Measurements from ENCODE around the gene NSUN7.

The NSUN7 gene

GRCh38 chr4:40822420-40823166, 72.8 kb downstream of the NSUN7 start:
- no peak for DNase-seq

GRCh38 chr4:40825014-40825838, 75.5 kb downstream of the NSUN7 start:
- no peak for DNase-seq

DNA sequence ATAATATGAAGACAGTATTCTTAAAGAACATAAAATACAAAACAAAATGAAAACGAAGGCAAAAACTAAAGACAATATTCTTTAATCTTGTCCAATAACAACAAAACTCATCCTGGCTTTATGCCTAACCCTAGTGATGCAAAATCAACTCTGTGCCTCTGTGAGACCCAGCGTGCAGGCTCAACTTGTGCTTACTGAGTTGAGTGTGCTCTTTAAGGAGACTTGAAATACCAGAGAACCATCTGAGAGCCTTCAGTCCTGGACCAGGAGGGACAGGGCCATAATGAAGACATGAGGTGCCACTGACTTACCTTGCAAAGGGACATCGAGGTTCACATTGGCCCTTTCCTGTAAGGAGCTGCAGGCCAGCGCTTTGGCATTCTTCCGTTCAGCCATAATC, 77.1 kb downstream of the NSUN7 start:
- DNase-seq, result no peak

- no peak for DNase-seq
These were observed 78.0 kb downstream of the NSUN7 start for GRCh38 chr4:40827758-40828157.

GRCh38 chr4:40828661-40829060, 78.9 kb downstream of the NSUN7 start:
- DNase-seq, result no peak

- no peak for DNase-seq
These were observed 79.8 kb downstream of the NSUN7 start for GRCh38 chr4:40829586-40829985.

DNA sequence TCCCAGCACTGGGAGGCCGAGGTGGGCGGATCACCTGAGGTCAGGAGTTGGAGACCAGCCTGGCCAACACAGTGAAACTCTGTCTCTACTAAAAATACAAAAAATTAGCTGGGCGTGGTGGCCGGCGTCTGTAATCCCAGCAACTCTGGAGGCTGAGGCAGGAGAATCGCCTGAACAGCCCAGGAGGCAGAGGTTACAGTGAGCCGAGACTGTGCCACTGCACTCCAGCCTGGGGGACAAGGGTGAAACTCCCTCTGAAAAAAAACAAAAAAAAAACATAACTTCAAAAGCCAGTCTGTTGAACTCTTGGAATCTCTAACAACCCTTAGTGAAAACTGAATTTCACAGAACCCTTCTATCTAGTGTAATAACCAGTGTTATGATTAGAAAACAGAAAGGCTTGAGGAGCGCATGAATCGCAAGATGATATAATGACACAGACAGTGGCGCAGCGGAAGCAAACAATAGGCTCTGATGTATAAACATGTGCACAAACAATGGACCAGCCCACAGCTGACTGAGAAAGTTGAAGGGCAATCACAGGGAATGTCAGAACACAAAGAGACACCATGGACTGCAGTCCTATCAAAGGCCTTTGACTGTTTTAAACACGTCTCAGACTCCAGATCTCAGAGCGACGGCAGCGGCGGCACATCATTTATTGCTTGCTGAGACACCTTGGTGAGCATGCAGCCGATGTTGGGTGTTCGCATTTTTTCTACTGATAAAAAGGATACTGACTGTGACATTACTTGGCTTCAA, 81.6 kb downstream of the NSUN7 start:
- no peak for DNase-seq

- no peak for DNase-seq
These were observed 82.4 kb downstream of the NSUN7 start for GRCh38 chr4:40832175-40832574.

DNA sequence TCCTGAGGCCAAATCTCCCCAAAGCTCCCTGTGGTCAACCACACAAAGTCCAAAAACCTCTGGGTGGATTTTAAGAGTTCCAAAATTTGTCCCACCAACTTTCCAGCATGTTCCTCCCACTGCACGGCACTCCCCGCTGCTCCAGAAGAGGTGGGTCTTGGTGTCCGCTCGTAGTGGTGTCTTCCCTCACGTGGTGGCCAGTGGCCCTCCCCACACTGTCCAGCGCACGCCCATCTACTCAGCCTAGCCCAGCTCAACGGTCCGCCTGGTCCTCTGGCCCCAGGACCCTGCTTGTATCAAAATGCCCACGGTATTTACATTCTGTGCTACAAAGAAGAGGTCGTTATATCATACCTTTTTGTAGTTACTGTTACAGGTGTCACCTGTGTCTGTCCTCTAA, 83.5 kb downstream of the NSUN7 start:
- no peak for DNase-seq

- DNase-seq, result no peak
These were observed 87.5 kb downstream of the NSUN7 start for GRCh38 chr4:40837094-40837870.

DNA sequence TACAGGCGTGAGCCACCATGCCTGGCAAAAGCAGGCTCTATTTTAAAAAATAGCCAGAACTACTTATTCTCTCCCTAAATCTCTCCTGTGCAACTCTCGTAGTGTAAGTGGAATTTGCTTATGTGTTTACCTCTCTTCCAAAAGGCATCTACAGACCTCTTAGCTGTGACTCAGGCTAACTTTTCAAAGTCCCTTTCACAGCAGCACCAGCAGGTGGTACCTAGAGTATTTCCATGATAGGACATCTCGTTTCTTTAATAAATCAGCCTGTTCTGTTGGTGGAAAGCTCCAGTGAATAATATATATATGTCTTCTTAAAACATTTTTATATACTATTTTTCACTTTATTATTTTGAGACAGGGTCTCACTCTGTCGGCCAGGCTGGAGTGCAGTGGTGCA, 89.0 kb downstream of the NSUN7 start:
- DNase-seq, result no peak

DNA sequence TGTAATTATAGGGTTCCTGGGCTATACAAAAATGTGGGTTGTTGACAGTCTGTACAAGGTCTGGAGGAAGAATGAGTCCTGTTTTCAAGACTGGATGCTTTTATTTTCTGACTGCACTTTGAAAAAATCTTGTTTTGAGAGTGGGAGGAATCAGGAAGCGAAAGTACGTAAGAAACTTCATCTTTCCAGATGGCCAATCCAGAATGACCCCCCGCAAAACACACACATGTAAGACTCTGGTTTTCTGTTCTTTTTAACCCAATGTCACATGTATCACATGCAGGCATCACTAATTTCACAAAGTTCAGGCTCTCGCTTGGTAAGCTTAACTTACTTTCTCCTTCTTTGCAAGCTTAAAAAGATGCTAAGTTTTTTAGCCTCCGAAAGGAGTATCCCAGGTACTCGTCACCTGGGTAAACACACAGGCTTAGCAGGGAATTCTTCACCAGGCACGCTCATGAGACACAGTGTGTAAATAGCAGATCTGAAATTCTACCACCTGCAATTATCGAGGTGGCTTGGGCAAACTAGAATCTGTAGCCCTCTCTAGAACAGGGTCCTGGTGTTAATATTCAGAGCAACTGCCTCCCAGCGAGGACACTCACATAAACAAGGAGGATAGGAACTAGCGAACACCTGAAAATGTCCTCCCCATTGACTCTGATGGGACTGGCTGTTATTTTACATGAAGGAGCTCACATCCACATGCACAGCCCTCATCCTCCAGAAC, 90.7 kb downstream of the NSUN7 start:
- no peak for DNase-seq

DNA sequence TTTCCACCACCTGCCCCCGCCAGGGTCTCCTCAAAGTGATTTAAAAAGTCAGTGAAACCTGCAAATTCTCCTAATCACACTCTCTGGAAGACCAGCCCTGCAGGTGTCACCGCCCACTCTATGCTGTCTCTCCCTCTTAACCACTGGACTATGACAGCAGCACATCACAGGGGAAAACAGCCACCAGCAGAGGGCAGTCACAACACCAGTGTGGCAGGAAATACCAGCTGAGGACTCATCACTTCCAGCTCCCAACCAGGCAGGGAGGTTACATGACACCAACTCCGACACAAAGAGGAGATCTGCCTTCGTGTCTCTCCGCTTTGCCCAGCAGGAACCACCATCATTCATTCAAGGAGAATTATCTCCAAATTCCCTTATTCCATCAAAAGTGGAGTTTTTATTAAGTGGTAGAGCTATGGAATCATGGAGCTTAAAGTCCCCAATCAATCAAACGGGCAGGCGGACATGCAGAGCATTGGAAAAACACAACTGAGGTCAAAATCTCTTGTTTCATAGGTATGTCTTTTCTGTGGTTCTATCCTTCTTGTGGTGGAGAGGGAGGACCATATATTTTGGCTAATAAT, 91.3 kb downstream of the NSUN7 start:
- DNase-seq, result peak; percentile 76

DNA sequence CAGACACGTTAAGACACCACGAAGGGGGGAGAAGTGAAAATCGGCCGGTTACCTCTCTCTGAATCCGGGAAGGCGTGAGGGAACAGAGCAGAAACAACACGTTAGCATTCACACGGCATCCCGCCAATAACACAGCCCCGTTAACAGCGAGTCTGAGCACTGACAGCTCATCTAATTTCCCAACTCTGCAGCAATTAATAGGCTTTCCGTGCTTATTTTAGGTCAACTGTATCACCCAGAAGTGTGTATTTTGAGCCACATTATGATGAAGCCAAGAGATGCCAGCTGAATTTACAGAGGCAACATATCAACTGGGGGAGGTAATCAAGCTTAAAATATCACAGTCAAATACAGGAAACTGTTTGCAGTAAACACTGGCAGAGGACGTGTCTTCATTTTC, 92.6 kb downstream of the NSUN7 start:
- no peak for DNase-seq

DNA sequence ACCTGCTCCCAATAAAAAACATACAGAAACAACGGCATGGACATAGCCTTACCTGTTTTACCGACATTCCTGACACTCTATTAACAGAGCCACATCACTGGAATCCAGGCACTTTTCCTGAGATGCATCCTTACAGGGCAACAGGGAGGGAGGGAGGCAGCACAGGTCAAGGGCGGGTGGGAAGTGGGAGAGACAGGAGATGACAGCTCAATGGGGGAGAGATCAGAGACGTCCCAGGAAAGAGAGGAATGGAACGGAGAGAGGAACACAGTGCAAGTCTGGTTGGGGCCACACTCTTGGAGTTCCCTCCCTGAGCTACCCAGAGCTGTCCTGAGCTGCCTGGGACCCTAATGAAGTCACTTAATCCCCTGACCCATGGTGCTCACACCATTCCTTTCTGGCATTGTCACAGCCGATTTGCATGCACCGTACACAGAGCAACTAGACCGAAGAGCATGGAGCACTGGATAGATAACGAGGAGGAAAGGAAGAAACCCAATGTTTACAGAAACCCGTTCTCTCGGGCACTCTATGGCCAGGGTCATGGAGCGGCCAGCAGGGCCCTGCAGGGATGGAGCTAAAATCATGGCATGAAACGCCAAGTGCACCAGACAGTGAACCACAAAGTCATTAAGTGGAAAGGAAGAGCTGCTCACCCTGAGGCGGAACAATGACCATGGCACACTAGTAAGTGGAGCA, 93.1 kb downstream of the NSUN7 start:
- DNase-seq, result no peak

GRCh38 chr4:40843696-40844095, 93.9 kb downstream of the NSUN7 start:
- DNase-seq, result no peak

- DNase-seq, result no peak
These were observed 94.5 kb downstream of the NSUN7 start for GRCh38 chr4:40844261-40844660.

DNA sequence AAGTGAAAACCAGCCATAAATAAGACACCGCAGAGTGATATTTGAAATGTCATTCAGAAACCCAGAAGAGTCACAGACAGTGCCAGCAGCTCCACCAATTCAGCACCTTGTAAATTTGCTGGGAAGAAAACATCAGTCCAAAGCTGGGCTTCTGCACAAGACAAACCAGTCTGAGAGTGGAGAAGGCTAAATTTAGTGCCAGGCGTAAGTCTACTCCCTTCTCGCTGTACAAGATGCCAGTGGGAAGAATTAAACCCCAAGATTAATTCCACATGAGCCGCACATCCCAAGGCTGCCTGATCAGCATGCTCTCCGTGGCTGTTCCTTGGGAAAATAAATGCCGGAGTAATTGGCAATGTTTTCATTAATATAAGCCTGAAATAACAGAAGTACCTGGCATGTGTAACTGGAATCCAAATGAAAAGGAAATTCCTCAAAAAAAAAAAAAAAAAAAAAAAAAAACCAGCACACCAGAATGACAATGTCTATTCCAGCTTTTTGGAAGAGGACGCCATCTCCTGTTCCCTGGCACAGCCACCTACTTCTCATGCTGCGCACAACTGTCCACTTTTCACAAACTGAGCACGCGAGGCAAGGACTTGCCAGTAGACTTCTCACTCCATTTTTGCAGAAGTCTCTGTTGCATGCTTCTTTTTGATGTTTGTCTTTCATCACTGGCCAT, 95.5 kb downstream of the NSUN7 start:
- no peak for DNase-seq

DNA sequence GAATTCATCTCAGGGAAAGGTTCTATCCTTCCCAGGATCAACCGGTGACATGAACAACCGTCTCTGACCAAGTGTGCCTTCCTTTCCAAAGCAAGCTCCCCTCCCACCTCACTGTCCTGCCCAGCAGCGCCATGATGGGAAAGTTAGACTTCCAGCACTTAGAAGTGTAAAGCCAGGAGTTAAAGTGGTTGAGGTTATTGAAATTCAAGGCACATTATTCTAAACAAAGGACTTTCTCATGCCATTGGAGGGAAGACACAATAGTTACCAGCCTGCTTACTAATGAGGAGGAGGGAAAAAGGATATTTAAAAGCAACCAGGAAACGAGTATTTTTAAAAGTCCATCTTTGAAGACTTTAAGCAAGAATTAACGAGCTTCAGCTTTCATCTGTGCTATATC, 96.8 kb downstream of the NSUN7 start:
- no peak for DNase-seq

GRCh38 chr4:40848251-40848650, 98.5 kb downstream of the NSUN7 start:
- DNase-seq, result no peak
